NCI-H460 (cell line): ENCODE data around the gene WIPF1. TPM values are rescaled to one million over a fixed set of nuclear protein-coding genes. Genes with fewer than 3 reads are reported as not detected.

ENCODE experiments used
- DNase-seq: peaks from one replicate; pipeline ENCODE4 v3.0.0-alpha.2; 2016; ENCODE audit warnings: low read depth; ENCODE audit errors: extremely low read depth
- polyA plus RNA-seq: library from polyadenylated mRNA; depleted of rRNA; stranded (reverse); fragments of >200 nt; gene quantifications from 2 replicates; pipeline ENCODE4 v1.2.3, GENCODE V29; 2014; cell fraction: nucleus; rRNA removed
- total RNA-seq: library from RNA; depleted of rRNA; stranded (reverse); fragments of >200 nt; shearing (Covaris generic); gene quantifications from 2 replicates; pipeline ENCODE4 v1.2.3, GENCODE V29; 2014; rRNA removed

The WIPF1 gene, protein sequence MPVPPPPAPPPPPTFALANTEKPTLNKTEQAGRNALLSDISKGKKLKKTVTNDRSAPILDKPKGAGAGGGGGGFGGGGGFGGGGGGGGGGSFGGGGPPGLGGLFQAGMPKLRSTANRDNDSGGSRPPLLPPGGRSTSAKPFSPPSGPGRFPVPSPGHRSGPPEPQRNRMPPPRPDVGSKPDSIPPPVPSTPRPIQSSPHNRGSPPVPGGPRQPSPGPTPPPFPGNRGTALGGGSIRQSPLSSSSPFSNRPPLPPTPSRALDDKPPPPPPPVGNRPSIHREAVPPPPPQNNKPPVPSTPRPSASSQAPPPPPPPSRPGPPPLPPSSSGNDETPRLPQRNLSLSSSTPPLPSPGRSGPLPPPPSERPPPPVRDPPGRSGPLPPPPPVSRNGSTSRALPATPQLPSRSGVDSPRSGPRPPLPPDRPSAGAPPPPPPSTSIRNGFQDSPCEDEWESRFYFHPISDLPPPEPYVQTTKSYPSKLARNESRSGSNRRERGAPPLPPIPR
- total RNA-seq = 2.3 and 3.2 TPM in 2 replicates
- polyA plus RNA-seq = 0.24 and 0.31 TPM in 2 replicates

- DNase-seq = no peak
Observed at GRCh38 chr2:174597345-174598047, at the start of gene WIPF1. TSS of gene WIPF1 (minus strand) at chr2:174597804. CDS start at chr2:174585573, 12,231 bp downstream.

DNA sequence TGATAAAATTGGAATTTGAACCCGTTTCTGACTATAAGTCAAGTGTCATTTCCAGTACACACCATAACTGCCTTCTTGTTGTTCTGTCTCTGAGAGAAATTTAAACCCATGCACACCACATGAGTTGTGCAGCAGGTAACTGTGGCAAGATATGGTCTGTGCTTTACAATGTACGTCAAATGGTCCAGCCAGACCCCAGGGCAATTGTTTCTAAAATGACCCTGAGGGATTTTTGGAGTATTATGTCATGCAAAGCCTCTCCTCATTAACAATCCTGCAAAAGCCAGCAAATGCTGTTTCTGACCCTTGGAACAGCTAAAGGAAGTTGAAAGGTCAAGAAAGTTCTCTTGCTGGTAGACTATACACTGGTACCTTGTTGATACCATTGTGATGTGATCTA, 47.7 kb upstream of the WIPF1 start:
- DNase-seq = no peak

GRCh38 chr2:174644406-174644805, 46.8 kb upstream of the WIPF1 start:
- DNase-seq = no peak

DNA sequence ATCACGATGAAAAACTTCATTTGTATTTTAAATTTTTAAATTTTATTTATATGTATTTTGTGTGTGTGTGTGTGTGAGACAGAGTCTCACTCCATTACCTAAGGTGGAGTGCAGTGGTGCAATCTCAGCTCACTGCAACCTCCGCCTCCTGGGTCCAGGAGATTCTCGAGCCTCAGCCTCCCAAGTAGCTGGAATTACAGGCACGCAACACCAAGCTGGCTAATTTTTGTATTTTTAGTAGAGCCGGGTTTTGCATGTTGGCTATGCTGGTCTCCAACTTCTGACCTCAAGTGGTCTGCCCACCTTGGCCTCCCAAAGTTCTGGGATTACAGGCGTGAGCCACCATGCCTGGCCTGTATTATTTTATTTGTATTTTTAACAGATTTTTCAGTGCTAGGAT, 45.8 kb upstream of the WIPF1 start:
- no peak for DNase-seq

GRCh38 chr2:174641168-174641567, 43.6 kb upstream of the WIPF1 start:
- DNase-seq = no peak

DNA sequence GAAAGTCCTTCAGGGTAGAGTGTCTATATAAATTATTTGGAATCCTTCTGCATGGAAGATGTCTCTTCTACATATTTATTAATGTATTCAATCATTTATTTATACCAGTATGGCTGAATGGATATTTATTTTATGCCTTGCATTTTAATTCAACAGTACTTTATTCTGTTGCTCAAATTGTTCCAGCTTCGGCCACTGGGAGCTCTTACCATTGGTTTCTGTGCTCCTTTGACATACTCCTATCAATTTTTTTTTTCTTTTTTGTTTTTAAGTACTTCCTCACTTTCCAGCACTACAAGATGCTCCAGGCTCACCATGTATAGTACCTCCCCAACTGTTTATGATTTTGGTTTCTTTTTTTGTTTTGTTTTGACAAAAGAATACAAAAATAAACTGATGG, 39.4 kb upstream of the WIPF1 start:
- DNase-seq = no peak

- DNase-seq = no peak
Observed at GRCh38 chr2:174635776-174636404, 38.3 kb upstream of the WIPF1 start.

DNA sequence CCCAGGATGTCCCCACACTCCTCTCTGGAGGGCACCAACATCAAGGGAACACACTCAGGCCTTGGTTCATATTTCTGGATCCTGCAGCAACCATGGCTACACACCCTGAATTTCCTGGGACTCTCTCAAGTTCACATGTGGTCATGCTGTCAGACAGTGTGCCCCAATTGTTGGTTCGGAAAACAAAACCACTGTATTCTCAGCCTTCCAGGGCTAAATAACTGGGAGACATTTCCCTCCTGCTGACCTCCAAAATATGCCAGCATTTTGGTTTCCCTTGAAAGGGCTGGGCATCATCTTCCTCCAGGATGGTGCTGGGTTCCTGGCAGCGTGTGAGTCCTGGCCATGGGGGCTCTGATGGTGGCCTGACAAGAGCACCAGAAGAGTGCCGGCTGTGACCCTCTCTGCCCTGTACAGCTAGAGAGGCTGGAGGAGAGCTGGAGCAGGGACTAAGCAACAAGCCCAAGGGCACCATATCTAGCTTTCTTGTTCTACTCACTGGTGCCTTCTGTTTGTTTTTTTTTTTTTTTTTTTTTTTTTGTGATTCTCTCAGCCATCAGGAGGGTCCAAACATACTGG, 37.5 kb upstream of the WIPF1 start:
- DNase-seq = no peak

GRCh38 chr2:174634130-174635014, 36.8 kb upstream of the WIPF1 start:
- DNase-seq = no peak

DNA sequence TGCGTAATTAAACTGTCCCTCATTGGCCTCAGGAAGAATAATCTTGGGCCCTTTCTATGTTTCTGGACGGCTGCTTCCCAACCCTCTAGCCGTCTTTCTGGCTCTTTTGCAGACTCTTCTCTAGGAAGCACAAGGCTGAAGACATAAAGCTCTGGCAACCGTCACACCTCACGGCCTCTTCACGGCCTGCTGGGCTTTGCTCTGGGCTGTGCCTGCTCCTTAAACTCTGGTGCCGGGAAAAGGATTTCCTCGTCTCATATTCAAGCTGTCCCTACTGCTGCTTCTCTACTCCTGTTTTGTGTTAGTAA, 36.0 kb upstream of the WIPF1 start:
- no peak for DNase-seq

DNA sequence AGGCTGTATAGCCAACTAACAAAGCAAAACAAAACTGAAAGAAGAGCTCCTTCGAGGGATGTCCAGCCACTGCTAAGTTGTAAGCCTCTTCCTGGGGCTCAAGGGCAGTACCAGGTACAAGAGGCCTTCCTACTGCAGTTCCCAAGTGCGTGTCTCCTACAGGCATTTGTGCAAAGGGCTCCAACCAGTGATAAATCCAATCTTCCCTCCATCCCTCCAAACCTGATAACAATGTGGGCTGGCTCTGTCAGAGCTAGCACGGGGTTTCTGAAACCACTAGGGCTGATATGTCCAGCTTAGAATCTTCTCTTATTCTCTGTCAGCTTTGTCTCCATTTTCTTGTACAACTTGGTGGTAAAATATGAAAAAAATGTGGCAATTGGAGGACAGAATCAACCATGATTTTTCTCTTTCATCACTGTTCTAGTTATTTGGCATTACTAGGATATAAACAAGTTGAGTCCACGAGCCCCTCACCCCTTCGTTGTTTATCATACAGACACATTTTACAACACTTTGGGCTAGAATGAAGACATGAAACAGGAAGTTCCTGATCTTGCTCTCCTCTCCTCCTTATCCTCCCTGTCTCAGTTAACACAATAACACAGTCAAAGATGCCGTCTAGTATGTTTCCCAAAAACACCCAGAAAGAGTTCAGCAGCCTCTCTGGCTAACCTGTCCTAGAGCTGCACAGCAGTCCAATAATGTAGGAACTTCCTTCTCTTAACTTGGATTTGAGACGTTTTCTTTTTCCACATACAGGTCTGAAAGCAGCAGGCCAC, 35.4 kb upstream of the WIPF1 start:
- no peak for DNase-seq

DNA sequence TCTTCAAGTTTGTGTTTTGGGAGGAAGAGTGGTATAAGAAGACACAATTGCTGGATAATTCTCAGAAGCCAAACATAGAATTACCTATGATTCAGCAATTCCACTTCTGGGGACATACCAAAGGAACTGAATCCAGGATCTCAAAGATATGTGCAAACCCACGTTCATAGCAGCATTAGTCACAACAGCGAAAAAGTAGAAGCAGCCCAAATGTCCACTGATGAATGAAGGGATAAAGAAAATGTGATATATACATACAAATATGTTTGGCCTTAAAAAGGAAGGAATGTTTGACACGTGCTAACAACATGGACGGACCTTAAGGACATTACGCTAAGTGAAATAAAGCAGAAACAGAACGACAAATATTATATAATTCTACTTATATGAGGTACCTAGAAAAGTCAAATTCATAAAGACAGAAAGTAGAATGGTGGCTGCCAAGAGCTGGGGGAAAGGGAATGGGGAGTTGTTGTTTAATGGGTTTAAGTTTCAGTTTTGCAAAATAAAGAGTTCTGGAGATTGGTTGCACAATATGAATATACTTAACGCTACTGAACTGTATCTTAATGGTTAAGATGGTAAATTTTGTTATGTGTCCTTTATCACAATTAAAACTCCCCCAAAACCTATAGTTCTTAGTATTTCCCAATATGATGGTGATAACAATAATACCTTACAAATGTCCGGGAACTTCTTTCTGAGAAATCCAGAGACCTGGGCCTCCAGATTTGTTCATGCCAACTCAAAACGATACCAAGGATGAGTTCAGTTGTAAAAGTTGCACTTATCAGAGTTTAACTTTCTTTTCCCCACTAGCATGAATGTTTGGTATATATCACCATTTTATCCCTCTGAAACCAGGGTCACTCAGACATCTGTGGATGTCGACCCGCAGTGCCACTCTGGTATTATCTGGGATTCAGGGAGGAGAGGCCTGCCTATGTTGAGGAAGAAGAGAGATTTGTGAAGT, 33.7 kb upstream of the WIPF1 start:
- DNase-seq = no peak

DNA sequence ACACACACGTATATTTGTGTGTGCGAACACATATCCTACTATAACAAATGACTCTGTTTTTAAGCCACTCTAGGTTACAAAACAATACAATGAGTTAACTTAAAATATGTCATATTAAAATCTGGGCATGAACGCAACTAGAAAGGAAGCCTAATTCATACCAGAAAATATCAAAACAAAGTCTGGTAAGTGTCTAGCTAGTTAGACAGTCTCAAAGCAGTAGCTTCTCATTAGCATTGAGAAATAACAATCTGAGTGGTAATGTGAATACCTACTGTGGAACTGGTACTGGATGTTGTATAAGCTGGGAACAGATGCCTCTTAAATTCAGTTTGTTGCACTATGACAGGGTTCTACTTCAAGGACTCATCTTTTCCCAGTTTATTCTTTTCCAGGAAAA, 32.5 kb upstream of the WIPF1 start:
- DNase-seq = no peak

- DNase-seq = no peak
Observed at GRCh38 chr2:174629506-174629905, 31.9 kb upstream of the WIPF1 start.

DNA sequence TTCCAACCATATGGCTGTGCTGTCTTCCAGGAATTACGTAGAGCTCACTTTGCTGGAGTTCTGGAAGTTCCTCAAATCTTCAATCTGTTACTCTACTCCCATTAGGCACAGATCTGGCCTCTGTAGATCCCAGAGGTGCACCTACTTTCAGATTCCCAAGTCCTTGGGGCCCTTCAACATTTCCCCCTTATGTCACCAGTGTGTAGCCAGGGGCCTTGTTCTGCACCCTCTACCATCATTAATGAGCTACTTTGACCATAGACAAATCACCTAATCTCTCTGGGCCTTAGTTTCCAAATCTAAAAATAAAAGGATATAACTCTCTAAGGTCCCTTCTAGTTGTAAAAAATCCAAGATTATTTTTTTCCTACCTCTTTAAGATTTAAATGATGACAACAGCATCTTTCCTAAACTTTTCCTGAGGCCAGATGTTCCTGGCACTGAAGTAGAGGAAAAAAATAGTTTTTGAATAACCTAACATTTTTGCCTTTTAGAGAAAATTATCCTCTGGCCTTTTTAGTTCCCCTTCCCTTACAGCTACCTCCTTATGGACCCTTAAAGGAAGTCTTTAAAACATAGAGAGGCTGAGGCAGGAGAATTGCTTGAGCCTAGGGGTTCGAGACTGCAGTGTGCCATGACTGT, 31.0 kb upstream of the WIPF1 start:
- DNase-seq = no peak

DNA sequence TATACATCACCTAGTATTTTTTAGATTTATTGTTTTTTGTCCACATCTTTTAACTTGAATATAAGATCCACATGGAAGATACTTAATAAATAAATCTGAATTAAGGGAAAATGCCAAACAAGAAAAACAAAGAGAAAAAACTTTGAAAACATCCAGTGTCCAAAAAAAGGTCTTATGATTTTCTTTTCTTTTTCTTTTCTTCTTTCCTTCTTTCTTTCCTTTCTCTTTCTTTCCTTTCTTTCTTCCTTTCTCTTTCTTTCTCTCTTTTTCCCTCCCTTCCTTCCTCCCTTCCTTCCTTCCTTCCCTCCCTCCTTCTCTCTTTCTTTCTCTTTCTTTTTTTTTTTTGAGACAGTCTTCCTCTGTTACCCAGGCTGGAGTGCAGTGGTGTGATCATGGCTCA, 29.6 kb upstream of the WIPF1 start:
- DNase-seq = no peak

DNA sequence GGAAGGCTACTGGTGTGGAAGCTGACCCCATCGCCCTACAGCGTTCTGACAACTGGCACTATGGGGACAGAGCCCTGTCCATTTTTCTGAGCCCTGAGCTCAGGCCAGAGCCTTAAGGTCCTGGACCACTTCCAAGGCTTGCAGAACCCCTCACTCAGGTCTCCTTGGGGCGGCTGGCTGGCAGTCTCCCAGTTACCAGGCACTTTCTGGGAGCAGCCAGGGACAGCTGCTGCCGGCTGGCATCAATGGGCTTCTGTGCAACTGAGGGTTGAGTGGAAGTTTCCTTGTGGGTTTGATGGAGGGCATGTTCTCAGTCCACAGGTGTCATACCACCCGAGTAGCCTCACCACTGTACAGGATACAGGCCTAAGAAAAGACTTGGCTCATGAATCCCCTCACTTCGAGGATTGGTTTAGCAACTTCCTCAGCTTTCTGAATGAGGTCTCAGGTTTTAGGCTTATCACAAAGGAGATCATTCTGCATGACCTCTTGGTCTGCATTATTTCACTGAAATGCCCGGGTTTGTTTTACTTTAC, 27.4 kb upstream of the WIPF1 start:
- DNase-seq = no peak
